ENCODE measurements around the gene JARID2. TPM values are rescaled to one million over a fixed set of nuclear protein-coding genes. Genes with fewer than 3 reads are reported as not detected.

The JARID2 gene
- total RNA-seq, 1 donor from 2014 or later = 66.1 TPM

DNA sequence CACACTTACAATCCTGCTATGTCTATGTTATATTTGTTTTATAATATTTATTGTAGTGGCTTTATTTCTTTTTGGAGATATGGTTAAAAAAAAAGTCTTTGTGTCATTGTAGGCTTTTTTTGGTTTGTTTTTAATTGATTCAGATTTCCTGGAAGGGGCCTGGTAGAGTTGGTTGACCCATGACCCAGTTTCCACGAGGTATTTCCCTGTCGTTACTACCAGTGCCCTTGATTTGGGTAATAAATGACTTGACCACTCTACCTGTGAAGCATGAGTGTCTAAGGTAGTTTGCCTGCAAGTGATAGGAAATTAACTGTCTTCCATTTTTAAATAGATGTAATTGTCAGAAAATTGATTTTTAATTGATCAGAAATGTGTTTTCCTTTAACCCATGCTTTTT lies 121.0 kb downstream of the JARID2 start:
- H3K9me3 Mint-ChIP-seq (ENCODE audit: unreplicated experiment) = no peaks in the 10 kb centered on the region
- no peak overlapping the region for H3K4me3 Mint-ChIP-seq (ENCODE audit: unreplicated experiment)
- H3K27ac Mint-ChIP-seq (ENCODE audit: unreplicated experiment) = no peak overlapping the region
- no peak for DNase-seq (ENCODE audit: low spot score)
- H3K4me1 Mint-ChIP-seq (ENCODE audit: unreplicated experiment) = peaks cover 40% of the 10 kb centered on the region
- TF ChIP-seq, protein P1, sequence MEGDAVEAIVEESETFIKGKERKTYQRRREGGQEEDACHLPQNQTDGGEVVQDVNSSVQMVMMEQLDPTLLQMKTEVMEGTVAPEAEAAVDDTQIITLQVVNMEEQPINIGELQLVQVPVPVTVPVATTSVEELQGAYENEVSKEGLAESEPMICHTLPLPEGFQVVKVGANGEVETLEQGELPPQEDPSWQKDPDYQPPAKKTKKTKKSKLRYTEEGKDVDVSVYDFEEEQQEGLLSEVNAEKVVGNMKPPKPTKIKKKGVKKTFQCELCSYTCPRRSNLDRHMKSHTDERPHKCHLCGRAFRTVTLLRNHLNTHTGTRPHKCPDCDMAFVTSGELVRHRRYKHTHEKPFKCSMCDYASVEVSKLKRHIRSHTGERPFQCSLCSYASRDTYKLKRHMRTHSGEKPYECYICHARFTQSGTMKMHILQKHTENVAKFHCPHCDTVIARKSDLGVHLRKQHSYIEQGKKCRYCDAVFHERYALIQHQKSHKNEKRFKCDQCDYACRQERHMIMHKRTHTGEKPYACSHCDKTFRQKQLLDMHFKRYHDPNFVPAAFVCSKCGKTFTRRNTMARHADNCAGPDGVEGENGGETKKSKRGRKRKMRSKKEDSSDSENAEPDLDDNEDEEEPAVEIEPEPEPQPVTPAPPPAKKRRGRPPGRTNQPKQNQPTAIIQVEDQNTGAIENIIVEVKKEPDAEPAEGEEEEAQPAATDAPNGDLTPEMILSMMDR (IDR thresholded peaks at IDR 0.05; ENCODE audit: unreplicated experiment) = no peak
- no peaks in the 10 kb centered on the region for H3K27me3 Mint-ChIP-seq (ENCODE audit: unreplicated experiment)
- no peaks in the 10 kb centered on the region for H3K36me3 Mint-ChIP-seq (ENCODE audit: low read depth, unreplicated experiment)

DNA sequence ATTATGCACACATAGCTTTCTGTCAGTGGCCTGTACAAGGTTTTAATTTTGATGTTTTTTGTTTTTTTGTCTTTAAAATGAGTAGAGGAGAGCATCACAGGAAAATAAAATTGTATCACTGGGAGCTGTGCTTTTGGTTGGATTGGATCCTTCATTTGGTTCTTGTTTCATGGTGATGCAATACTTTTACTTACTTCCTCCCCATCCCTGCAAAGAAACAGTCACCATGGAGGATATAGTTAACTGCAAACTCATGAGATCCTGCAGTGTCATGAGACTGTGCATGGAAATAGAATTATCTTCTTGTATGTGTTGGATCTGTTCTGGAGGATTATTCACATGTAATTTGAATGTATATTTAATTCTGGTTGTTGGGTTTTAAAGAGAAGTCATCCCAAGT lies 122.3 kb downstream of the JARID2 start:
- no peaks in the 10 kb centered on the region for H3K9me3 Mint-ChIP-seq (ENCODE audit: unreplicated experiment)
- H3K36me3 Mint-ChIP-seq (ENCODE audit: low read depth, unreplicated experiment) = no peaks in the 10 kb centered on the region
- TF ChIP-seq, protein P1 (IDR thresholded peaks at IDR 0.05; ENCODE audit: unreplicated experiment) = no peak
- H3K4me3 Mint-ChIP-seq (ENCODE audit: unreplicated experiment) = no peak overlapping the region
- H3K4me1 Mint-ChIP-seq (ENCODE audit: unreplicated experiment) = peaks cover 42% of the 10 kb centered on the region
- no peaks in the 10 kb centered on the region for H3K27me3 Mint-ChIP-seq (ENCODE audit: unreplicated experiment)
- no peak for DNase-seq (ENCODE audit: low spot score)
- H3K27ac Mint-ChIP-seq (ENCODE audit: unreplicated experiment) = no peak overlapping the region

DNA sequence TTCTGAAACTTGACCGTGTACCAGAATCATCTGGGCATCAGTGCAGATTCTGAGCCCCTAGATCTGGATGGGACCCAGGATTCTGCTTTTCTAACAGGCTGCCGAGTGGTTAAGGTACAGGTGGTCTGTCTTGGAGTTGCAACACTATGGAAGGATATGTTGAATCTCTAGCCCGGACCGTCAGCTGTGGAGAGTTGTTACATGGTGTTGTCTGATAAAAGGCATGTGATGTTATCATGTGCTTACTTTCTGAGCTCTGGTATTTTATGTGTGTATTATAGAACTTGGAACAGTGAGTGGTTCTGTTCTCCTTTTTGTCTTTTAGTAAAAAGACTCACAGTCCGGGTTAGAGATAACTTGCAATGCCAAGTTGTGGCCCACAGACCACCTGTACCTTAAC lies 123.0 kb downstream of the JARID2 start:
- Mint-ChIP-seq H3K9me3 (ENCODE audit: unreplicated experiment) (no peaks in the 10 kb centered on the region), H3K36me3 (ENCODE audit: low read depth, unreplicated experiment) (no peaks in the 10 kb centered on the region), H3K4me1 (ENCODE audit: unreplicated experiment) (peaks cover 42% of the 10 kb centered on the region), H3K27me3 (ENCODE audit: unreplicated experiment) (no peaks in the 10 kb centered on the region), H3K27ac (ENCODE audit: unreplicated experiment) (no peak overlapping the region), H3K4me3 (ENCODE audit: unreplicated experiment) (no peak overlapping the region)
- TF ChIP-seq, protein P1 (IDR thresholded peaks at IDR 0.05; ENCODE audit: unreplicated experiment) = no peak
- DNase-seq (ENCODE audit: low spot score) = no peak

DNA sequence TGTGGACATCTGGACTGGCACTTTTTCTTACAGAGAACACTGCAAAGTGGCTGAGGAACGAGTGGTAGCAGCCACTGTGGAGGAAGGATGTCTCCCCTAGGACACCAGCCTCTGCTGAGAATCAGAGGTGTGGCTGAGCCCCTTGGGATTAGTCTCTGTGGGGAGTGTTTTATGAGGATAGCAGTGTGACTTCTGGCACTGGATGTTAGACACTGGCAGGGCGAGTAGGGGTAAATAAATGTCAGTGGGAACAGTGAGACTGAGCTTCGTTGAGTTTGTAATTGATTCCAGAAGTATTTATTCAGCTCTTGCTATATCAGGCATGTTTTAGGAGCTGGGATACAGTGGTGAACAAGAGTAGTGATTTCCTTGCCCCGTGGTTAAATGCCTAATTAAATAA lies 124.0 kb downstream of the JARID2 start:
- H3K4me1 Mint-ChIP-seq (ENCODE audit: unreplicated experiment) = peaks cover 42% of the 10 kb centered on the region
- no peak overlapping the region for H3K4me3 Mint-ChIP-seq (ENCODE audit: unreplicated experiment)
- no peak for DNase-seq (ENCODE audit: low spot score)
- no peaks in the 10 kb centered on the region for H3K36me3 Mint-ChIP-seq (ENCODE audit: low read depth, unreplicated experiment)
- no peaks in the 10 kb centered on the region for H3K27me3 Mint-ChIP-seq (ENCODE audit: unreplicated experiment)
- no peaks in the 10 kb centered on the region for H3K9me3 Mint-ChIP-seq (ENCODE audit: unreplicated experiment)
- TF ChIP-seq, protein P1 (IDR thresholded peaks at IDR 0.05; ENCODE audit: unreplicated experiment) = no peak
- no peak overlapping the region for H3K27ac Mint-ChIP-seq (ENCODE audit: unreplicated experiment)

DNA sequence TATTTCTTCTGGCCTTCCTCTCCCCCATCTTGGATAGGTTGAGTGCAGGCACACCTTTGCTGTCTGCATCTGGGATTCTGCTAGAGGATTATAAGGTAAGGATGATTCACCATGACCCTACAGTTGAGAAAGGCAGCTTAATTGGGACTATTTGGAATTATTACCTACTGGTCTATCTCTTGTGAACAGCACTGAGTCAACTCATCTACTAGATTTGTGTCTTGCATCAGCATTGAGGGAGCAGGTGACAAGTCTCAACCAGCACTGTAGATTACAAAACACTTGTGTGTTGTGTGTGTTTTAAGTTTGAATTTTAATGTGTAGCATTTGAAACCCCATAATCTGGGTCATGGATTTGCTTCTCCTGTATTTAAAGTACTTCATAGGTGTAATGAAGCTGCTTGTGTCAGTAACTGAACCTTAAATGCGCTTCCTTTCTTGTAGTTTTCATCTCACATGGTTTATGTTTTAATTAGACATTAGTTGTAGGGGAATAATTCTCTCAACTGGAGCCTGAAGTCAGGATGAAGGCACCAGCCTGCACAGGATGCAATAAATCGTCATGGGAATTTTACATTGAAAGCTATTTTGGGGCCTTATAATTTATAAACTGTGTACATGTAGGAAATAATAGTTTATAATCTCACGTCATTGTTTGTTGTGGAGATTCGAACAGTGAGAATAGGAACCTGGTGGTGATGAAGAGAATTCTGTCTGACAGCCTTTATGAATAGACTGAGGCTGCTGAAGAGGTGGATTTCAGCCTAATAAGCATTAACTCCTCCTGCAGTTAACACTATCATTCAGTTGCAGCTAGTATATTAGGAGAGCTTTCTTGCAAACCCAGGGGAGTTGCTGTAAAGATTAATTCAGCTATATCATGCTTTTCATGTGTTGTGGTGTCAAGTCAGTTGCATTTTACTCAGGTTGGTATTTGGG lies 125.1 kb downstream of the JARID2 start:
- H3K36me3 Mint-ChIP-seq (ENCODE audit: low read depth, unreplicated experiment) = peaks cover 4% of the 10 kb centered on the region
- DNase-seq (ENCODE audit: low spot score) = no peak
- peaks cover 44% of the 10 kb centered on the region for H3K4me1 Mint-ChIP-seq (ENCODE audit: unreplicated experiment)
- no peaks in the 10 kb centered on the region for H3K9me3 Mint-ChIP-seq (ENCODE audit: unreplicated experiment)
- no peak overlapping the region for H3K4me3 Mint-ChIP-seq (ENCODE audit: unreplicated experiment)
- TF ChIP-seq, protein P1 (IDR thresholded peaks at IDR 0.05; ENCODE audit: unreplicated experiment) = no peak
- H3K27me3 Mint-ChIP-seq (ENCODE audit: unreplicated experiment) = no peaks in the 10 kb centered on the region
- peak overlapping the region; percentile 16 for H3K27ac Mint-ChIP-seq (ENCODE audit: unreplicated experiment)
